Raji (cell line): Measurements from ENCODE around the gene LMO4.

Experiments
- POLR2A ChIP-seq: IDR thresholded peaks from 2 replicates; pipeline ENCODE4 v1.6.1; 2011; ENCODE audit warnings: low read depth, low read length, control low read depth; ENCODE audit not compliant: insufficient read depth

The LMO4 gene

DNA sequence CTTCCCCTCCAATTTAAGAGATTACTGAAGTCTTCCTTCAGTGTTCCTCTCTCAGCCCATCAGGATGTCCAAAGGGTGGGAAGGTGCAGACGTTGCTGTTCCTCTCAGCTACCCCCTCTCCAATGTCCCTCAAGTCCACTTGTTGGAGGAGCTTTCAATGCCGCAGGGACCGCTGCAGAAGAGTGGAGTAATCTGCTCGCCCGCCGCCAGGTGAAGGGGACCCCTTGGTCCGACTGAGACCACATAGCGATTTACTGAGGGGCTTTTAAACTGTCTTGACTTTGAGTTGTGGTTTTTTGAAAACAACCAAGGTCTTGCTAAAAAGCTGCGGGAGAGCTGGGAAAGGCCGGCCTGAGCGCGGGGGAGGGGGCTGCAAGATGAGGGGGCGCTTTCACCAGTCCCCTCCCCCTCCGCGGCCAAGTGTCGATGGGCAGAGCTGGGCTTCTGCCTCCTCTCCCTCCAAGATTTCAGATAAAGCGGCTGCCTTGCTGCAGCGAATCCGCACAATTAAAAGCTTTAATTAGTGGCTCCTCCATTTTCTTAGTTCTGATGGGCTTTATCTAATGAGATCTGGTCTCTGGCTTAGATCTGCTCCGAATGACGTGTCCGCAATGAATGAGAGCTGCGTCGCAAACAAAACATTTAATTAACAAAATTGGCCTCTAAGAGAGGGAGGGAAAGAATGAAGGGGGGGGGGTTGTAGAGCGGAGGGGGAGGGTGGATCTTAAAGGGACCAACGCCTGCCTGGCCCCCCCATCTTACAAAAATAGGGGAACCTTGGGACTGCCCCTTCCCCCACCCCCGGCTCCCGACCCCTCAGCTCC, 5.9 kb downstream of the LMO4 start:
- TF ChIP-seq POLR2A = no peak

DNA sequence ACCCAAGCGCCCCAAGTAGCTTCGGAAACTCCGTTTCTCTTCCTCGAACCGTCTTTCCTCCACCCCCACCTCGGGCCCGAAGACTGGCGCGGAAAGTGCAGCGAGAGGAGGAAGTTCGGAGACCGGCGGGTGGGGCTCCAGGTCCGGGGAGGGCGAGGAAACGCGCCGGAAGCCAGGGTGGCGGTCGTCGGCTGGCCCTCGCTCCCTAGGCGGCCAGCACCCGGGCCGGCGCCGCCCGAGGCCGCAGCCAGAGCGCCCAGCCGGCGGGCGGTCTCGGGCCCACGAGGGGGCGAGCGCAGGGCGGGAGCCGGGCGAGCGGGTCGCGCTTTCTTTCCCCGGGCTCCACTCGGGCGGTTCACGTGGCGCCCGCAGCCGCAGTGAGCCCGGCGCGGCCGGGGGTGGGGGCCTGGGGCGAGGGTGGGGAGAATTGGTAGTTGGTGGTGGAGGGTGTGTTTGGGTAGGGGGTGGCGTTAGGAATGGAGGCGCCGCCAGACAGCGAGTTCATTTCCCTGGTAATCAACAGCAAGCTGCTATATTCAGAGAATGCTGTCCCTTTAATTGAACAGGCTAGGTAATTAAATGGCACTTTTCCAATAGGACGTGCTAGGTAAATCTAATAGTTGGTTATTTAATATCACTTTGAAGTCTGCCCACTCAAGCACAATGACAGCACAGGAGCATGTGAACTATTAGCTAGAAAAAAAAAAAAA, 6.7 kb downstream of the LMO4 start:
- TF ChIP-seq POLR2A = no peak

DNA sequence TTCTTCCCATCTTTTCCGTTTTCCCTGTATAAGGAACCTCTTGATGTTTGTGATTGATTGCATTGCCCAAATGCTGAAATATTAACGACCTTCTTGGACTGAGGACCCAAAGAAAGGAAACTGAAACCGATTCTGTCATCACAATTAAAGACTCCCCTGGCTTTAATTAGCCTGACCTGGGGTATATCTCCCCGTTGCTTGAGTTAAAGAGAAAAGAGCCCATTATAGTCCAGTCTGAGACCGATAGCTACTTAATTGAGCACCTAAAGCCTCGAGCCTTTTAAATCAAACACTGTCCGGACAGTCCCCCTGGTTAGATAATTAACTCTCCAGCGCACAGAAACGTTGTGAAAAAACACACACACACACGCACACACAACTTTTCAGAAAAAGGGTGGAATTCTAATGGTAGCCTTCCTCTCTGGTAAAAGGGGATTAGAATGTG, 8.0 kb downstream of the LMO4 start:
- TF ChIP-seq POLR2A = no peak

DNA sequence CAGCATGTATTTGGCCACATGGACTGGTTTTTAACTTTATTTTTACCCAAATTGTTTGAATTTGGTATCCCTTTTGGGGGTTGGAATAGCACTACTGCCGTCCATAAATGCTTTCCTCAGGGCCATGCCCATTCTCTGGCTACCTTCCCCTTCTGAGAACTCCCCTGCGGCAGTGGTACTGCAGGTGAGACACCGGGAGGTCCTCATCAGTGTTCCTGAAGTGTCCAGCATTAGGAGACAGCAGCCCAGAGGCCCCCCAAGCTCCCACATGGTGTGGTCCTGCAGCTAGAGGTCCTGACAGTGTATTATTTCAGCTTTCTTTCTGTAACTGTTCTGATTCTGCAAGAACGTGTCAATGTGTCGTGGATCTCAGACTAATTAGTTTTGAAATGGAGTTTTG, 8.9 kb downstream of the LMO4 start:
- no peak for TF ChIP-seq POLR2A

DNA sequence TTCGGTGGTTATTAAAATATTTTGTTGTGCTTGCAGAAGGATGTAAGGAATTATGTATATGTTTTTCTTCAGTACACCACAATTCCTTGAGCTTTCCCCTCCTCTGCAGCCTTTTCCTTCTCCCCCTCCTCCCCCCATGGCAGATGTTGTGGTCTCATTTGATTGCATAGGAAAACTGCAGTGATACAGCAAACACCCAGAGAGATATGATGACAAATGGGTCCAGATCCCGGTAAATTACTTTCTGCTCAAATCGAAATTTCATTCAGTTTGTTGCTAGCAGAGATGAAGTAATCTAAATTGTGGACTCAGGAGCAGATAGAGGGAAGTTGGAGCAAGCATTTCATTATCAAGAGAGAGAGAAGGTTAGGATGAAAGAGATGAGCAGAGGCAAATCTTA, 9.9 kb downstream of the LMO4 start:
- TF ChIP-seq POLR2A = no peak

DNA sequence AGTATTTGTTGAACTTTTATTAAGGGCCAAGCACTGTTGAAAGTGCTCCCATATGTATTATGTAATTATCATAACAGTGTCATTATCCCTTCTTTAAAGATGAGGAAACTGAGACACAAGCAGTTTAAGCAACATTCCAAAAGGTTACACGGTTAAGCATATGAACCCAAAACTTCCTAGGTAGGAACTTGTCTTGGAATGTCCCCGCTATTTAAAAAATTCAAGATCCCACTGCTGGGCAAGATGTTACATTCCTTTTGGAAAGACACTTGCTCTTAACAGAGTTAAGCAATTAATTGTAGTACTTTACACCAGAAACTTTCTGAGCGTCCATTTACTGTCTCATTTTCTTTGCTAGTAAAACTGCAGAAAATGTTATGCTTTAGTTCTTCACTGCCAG, 15.6 kb downstream of the LMO4 start:
- TF ChIP-seq POLR2A = no peak

DNA sequence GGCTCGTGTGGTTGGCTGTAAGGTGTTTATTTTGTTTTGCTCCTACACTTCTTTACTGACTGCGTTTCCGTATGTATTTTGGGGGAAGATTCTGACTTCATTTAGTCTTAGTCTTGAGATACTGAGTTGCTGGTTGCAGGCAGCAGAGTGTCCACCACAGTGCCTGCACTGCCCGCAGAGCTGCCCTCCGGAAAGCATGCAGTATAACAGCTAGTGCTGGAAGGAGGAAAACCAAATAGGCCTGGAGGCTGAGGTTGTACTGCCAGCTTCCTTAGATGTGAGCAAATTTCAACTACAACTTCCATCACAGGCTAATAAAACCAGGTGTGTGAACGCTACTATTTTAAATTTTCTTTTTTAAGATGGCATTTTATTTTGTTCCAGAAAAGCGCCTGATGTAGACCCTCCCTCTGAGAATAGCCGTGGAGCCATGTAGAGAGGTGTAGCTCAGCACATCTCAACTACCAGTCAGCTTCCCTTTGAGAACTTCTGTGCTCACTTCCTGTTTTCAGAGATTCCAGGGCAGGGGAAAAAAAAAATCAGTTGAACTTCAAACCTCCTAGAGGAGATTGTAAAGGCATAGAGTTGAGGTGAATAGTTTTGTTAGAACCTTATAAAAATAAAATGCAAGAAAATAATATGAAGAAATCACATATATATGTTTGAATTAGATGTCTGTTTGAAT, 17.6 kb downstream of the LMO4 start:
- no peak for TF ChIP-seq POLR2A

DNA sequence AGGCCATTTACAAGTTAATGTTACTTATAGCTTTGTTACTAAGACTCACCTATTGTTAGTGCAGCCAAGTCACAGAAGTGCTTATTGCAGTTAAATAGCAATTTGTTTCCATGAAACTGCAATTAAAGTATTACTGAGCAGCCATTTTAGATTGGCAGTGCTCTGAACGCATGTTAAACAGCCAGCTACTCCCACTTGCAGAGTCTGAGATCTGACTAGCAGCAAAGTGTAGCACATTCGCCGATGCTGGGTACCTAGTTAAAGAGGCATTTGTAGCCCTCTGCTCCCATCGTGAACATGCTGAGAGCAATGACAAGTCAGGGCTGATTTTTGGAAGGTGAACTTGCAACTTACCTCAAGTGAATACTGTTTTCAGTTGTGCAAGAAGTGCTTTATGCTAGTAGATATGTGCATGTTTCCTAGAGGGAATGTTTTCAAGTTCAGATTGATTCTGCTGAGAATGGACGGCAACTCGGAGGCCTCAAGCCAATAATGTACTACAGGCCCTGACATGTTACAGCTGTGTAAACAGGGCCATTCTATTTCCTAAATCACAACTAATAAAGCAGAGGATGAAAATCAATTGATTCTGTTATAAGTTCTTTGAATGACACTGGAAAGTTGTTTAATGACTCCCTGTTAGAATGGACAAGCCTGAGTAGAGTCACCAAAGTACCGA, 19.8 kb downstream of the LMO4 start:
- no peak for TF ChIP-seq POLR2A

DNA sequence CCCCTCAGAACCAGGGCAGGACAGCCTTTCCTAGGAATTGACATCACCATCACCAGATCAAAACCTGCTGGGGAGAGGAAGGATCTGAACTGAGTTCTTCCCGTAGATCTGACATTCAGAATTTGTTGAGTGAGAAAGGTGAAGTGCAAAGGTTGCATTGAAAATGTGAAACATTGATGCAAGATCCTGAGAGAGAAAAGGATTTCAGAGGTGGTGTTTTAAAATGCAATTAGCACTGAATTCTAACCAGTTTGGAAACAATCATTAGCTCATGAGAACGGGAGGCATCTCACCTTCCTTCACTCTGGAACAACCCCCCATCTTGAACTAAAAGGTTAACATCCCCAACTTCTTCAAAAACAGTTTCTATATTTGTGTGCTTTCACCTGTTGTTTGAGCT, 20.4 kb downstream of the LMO4 start:
- TF ChIP-seq POLR2A = no peak

DNA sequence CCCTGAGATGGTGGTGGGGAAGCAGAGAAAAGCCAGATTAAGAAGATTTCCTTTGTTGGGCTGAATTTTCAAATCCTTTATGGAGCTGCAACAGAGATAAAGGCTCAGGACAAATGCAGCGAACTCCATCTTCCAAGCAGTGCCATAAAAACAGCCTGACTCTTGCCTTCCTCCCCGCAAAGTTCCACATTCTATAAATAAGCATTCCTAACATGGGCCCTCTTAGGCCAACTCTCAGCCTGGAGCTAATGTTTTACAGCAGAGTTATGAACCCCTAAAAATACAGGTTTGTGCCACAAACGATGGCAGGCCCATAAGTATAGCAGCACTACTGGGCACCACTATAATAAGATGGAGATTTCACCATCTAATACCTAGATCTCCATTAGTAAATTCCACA, 27.2 kb downstream of the LMO4 start:
- no peak for TF ChIP-seq POLR2A

DNA sequence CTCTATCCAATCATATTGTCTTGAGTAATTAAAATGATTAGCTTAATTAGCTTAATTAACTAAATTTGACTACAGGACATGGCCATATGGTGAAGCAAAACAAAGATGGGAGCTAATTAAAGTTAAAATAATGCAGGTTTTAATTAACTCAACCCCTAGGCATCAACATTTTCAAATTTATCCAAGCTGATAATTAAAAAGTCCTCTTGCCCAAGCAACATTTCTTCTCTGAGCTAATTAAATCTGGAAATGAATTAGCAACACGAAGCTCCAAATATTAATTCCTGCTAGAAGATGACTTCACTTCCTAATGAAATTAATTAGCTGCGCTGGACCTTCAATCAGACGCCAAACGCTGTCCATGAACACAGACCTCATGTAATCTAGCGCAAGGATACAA, 27.9 kb downstream of the LMO4 start:
- no peak for TF ChIP-seq POLR2A

DNA sequence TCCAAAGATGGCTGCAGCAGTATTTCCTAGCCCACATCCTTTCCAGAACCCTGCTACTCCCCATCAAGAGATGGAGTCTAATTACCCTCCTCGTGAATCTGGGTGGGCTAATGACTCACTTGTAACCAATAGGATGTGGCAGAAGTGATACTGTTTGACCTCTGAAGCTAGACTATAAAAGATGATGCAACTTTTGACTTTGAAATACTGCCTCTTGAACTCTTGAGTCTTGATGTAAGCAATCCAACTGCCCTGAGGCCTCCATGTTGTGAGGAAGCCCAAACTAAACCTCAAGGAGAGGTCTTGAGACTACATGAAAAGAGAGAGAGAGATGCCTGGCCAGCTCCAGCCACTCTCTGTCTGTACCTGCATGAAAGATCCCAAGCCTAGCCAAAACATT, 29.5 kb downstream of the LMO4 start:
- TF ChIP-seq POLR2A = no peak

DNA sequence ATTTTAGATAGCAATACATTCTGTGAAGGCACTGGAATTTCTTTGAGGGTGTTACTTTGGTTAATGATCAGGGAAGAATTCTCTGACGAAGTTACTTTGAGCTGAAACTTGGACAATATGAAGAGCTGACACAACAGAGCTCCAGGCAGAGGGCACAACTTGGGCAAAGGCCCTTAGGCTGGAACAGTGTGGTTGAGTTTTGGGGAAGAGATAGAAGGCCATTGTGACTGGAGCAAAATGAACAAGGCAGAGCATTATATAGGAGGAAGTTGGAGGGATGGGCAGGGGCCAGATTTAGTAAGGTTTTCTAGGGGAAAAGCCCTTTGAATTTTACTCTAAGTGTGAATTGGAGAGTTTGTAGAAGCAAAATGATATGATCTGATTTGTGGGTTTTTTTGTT, 30.9 kb downstream of the LMO4 start:
- TF ChIP-seq POLR2A = no peak

DNA sequence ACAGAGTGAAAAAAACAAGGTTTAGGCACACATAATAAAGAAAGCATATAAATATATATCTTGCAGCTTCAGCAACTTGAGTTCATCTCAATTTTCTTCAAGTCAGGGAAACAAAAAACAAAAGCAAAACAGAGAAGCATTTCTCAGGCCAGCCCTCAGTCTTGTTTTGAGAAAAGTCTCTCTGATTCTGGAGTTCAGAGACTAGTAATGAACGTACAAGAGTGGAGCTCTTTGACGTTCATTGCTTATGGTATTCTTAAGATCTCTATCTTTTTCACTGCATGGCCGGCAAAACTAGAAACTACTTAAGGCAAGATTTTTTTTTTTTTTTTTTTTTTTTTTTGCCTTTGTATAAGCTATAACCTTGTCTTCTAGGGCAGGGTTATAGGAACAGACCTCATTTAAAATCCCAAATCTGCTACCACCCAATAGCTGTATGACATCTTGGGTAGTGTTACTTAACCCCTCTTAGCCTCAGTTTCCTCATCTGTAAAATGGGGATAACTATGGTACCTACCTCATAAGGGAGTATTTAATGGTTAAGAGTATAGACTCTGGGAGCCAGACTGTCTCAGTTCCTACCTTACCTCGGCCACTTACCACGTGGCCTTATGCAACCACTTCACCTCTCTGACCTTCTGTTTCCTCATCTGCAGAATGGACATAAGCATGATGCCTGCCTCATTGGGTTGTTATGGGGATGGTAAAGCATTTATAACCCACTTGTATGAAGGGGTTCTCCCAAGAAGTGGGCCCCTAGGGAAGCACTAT, 33.6 kb downstream of the LMO4 start:
- TF ChIP-seq POLR2A = no peak
